Measurements from ENCODE around the gene SPAG17.

SPAG17 gene

GRCh38 chr1:118185084-118185832 lies at the start of gene SPAG17:
Gene SPAG17 (minus strand): TSS chr1:118185228. CDS start chr1:118185157, 71 bp downstream.
- TF ChIP-seq FOXM1 (IDR thresholded peaks at IDR 0.05; ENCODE audit: borderline replicate concordance, low read depth) (no peak), TEAD4 (IDR thresholded peaks at IDR 0.05) (no peak), YY1 (IDR thresholded peaks at IDR 0.05; ENCODE audit: low read depth) (no peak), CEBPB (IDR thresholded peaks at IDR 0.05) (no peak), NFIC (IDR thresholded peaks at IDR 0.05) (no peak), REST (IDR thresholded peaks at IDR 0.05; ENCODE audit: low read depth) (no peak), USF1 (IDR thresholded peaks at IDR 0.05) (no peak), CREB1 (IDR thresholded peaks at IDR 0.05; ENCODE audit: low read depth) (no peak), ZBTB7A (IDR thresholded peaks at IDR 0.05; ENCODE audit: low read depth) (no peak)

- TF ChIP-seq RAD21 (IDR thresholded peaks at IDR 0.05; ENCODE audit: low read depth) = no peak
These were observed 40.4 kb upstream of the SPAG17 start for GRCh38 chr1:118225471-118225870.

GRCh38 chr1:118223426-118223825 lies 38.4 kb upstream of the SPAG17 start:
- TF ChIP-seq EGR1 (IDR thresholded peaks at IDR 0.05) = no peak
- TF ChIP-seq RAD21 (IDR thresholded peaks at IDR 0.05; ENCODE audit: low read depth) = peak; percentile 49
- no peak for TF ChIP-seq TEAD4 (IDR thresholded peaks at IDR 0.05)
- no peak for TF ChIP-seq TAF1 (IDR thresholded peaks at IDR 0.05; ENCODE audit: low read depth)

- no peak for TF ChIP-seq EGR1 (IDR thresholded peaks at IDR 0.05)
- no peak for TF ChIP-seq TEAD4 (IDR thresholded peaks at IDR 0.05)
- TF ChIP-seq USF1 (IDR thresholded peaks at IDR 0.05) = no peak
- TF ChIP-seq FOXM1 (IDR thresholded peaks at IDR 0.05; ENCODE audit: borderline replicate concordance, low read depth) = no peak
- no peak for TF ChIP-seq MAX (IDR thresholded peaks at IDR 0.05)
- no peak for TF ChIP-seq RAD21 (IDR thresholded peaks at IDR 0.05; ENCODE audit: low read depth)
These were observed 34.4 kb upstream of the SPAG17 start for GRCh38 chr1:118219438-118219837.

- TF ChIP-seq MAX (IDR thresholded peaks at IDR 0.05) (no peak), EP300 (IDR thresholded peaks at IDR 0.05; ENCODE audit: borderline replicate concordance) (no peak), REST (IDR thresholded peaks at IDR 0.05; ENCODE audit: low read depth) (no peak), TCF12 (IDR thresholded peaks at IDR 0.05; ENCODE audit: low read depth) (no peak), TAF1 (IDR thresholded peaks at IDR 0.05; ENCODE audit: low read depth) (no peak), ZBTB7A (IDR thresholded peaks at IDR 0.05; ENCODE audit: low read depth) (no peak), YY1 (IDR thresholded peaks at IDR 0.05; ENCODE audit: low read depth) (no peak), CREB1 (IDR thresholded peaks at IDR 0.05; ENCODE audit: low read depth) (no peak), USF1 (IDR thresholded peaks at IDR 0.05) (no peak), CEBPB (IDR thresholded peaks at IDR 0.05) (no peak), RAD21 (IDR thresholded peaks at IDR 0.05; ENCODE audit: low read depth) (no peak), FOXM1 (IDR thresholded peaks at IDR 0.05; ENCODE audit: borderline replicate concordance, low read depth) (no peak), TEAD4 (IDR thresholded peaks at IDR 0.05) (no peak), EGR1 (IDR thresholded peaks at IDR 0.05) (no peak)
These were observed 32.3 kb upstream of the SPAG17 start for GRCh38 chr1:118217141-118217838.

GRCh38 chr1:118214866-118215265 lies 29.8 kb upstream of the SPAG17 start:
- TF ChIP-seq EP300 (IDR thresholded peaks at IDR 0.05; ENCODE audit: borderline replicate concordance) (no peak), CEBPB (IDR thresholded peaks at IDR 0.05) (no peak), TEAD4 (IDR thresholded peaks at IDR 0.05) (no peak), NFIC (IDR thresholded peaks at IDR 0.05) (no peak), TAF1 (IDR thresholded peaks at IDR 0.05; ENCODE audit: low read depth) (no peak), EGR1 (IDR thresholded peaks at IDR 0.05) (no peak), FOXM1 (IDR thresholded peaks at IDR 0.05; ENCODE audit: borderline replicate concordance, low read depth) (no peak), MAX (IDR thresholded peaks at IDR 0.05) (no peak), TCF12 (IDR thresholded peaks at IDR 0.05; ENCODE audit: low read depth) (no peak), CREB1 (IDR thresholded peaks at IDR 0.05; ENCODE audit: low read depth) (no peak), RAD21 (IDR thresholded peaks at IDR 0.05; ENCODE audit: low read depth) (no peak), ZBTB7A (IDR thresholded peaks at IDR 0.05; ENCODE audit: low read depth) (no peak), USF1 (IDR thresholded peaks at IDR 0.05) (no peak), REST (IDR thresholded peaks at IDR 0.05; ENCODE audit: low read depth) (no peak), YY1 (IDR thresholded peaks at IDR 0.05; ENCODE audit: low read depth) (no peak)

Measured in Ishikawa (cell line).